ENCODE data around the gene TSEN34. TPM values are rescaled to one million over a fixed set of nuclear protein-coding genes. Genes with fewer than 3 reads are reported as not detected.
A peak's percentile ranks its signal among the peaks of the same experiment; 100 is the strongest.

Gene TSEN34
- total and polyA plus RNA-seq, 8 donors = 25.5 to 147 (median 40.2) TPM

DNA sequence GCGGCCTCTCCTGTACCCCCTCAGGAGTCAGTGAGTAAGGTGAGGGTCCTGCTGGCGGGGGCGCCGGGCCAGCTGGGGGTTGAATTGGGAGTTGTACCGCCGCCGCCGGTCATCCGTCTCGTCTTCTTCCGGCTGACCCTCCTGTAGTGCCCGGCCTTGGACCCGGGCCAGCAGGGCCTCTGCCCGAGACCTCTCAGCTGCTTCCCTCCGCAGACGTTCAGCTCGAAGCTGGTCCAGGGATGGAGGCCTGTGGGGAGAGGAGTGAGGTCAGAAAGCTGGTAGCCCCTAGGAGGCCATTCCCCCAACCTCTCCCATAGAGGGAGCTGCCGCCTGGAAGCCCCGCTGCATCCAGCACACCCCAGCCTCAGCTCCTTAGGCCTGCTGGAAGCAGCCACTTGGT lies 35.4 kb upstream of the TSEN34 start:
- DNase-seq = no peak
- TF ChIP-seq, protein P1, sequence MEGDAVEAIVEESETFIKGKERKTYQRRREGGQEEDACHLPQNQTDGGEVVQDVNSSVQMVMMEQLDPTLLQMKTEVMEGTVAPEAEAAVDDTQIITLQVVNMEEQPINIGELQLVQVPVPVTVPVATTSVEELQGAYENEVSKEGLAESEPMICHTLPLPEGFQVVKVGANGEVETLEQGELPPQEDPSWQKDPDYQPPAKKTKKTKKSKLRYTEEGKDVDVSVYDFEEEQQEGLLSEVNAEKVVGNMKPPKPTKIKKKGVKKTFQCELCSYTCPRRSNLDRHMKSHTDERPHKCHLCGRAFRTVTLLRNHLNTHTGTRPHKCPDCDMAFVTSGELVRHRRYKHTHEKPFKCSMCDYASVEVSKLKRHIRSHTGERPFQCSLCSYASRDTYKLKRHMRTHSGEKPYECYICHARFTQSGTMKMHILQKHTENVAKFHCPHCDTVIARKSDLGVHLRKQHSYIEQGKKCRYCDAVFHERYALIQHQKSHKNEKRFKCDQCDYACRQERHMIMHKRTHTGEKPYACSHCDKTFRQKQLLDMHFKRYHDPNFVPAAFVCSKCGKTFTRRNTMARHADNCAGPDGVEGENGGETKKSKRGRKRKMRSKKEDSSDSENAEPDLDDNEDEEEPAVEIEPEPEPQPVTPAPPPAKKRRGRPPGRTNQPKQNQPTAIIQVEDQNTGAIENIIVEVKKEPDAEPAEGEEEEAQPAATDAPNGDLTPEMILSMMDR (IDR thresholded peaks at IDR 0.05) = no peak
- TF ChIP-seq POLR2A (IDR thresholded peaks at IDR 0.05) = no peak
- no peak for TF ChIP-seq EP300 (IDR thresholded peaks at IDR 0.05)
- no peak for TF ChIP-seq POLR2AphosphoS5 (IDR thresholded peaks at IDR 0.05)
- Histone ChIP-seq H3K4me1 (peaks cover 16 to 35% (median 32%) of the 10 kb centered on the region in 4 donors), H3K9me3 (no peaks in the 10 kb centered on the region), H3K4me3 (no peak overlapping the region), H3K27me3 (no peaks in the 10 kb centered on the region), H3K36me3 (peaks cover 72 to 76% (median 76%) of the 10 kb centered on the region in 4 donors), H3K27ac (no peak overlapping the region)
- WGBS, 5 donors = 75 to 77% (median 76%) methylated on average over 14 to 19 of the region's 19 CpGs
- intact Hi-C loops (cut with DNase I; ENCODE audit: low total_unique reads) = no loop called here

DNA sequence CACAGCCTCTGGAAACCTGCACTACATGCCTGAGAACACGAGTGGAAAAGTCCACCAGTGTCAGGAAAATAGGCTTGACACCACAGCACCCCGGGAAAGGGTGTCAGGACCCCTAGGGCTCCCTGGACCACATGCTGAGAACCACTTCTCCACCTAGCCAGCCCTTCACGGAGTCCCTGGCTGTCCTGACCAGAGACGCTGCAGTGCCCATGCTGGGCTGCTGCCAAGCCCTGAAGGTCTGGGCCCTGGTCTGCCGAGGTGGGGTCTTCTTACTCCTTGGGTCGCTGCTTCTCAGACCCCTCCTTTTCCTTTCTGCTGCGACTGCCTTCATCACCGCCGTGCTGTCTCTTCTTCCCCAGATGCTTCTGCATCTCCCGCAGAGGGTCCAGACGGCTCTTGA lies 34.6 kb upstream of the TSEN34 start:
- Histone ChIP-seq H3K27me3 (no peaks in the 10 kb centered on the region), H3K27ac (no peak overlapping the region), H3K4me3 (no peak overlapping the region), H3K9me3 (no peaks in the 10 kb centered on the region), H3K4me1 (peaks cover 24 to 43% (median 40%) of the 10 kb centered on the region in 4 donors), H3K36me3 (peaks cover 64 to 68% (median 68%) of the 10 kb centered on the region in 4 donors)
- TF ChIP-seq, protein P1 (IDR thresholded peaks at IDR 0.05) = no peak
- no peak for TF ChIP-seq POLR2AphosphoS5 (IDR thresholded peaks at IDR 0.05)
- TF ChIP-seq EP300 (IDR thresholded peaks at IDR 0.05) = no peak
- no peak for TF ChIP-seq POLR2A (IDR thresholded peaks at IDR 0.05)
- DNase-seq = no peak
- 74 to 84% (median 79%) methylated on average over 9 to 11 of the region's 11 CpGs for WGBS, 5 donors
- intact Hi-C loops (cut with DNase I; ENCODE audit: low total_unique reads) = no loop called here

DNA sequence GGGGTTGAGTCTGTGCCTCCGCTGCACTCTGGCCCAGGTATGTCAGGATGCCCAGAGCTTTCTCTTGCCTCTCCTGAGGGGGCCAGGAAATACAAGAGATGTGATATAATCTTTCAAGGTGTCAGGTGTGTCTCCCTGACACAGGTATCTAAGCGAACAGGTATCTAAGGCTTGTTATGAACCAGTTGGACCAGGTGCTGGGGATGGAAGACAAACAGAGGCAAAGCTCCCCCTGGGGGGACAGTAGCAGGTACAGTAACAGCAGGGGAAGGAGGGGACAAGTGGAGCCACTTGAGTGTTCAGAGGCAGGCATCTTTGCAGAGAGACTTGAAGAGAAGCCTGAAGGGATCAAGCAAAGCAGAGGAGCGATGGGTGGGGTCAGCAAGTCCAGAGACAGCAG lies 34.2 kb upstream of the TSEN34 start:
- Histone ChIP-seq H3K27ac (no peak overlapping the region), H3K4me3 (no peak overlapping the region), H3K27me3 (no peaks in the 10 kb centered on the region), H3K9me3 (no peaks in the 10 kb centered on the region), H3K36me3 (peaks cover 60 to 64% (median 63%) of the 10 kb centered on the region in 4 donors), H3K4me1 (peaks cover 28 to 47% (median 45%) of the 10 kb centered on the region in 4 donors)
- intact Hi-C loops (cut with DNase I; ENCODE audit: low total_unique reads) = no loop called here
- no peak for DNase-seq
- WGBS, 5 donors = 74 to 91% (median 84%) methylated on average over 3 of the region's 3 CpGs
- TF ChIP-seq POLR2AphosphoS5 (IDR thresholded peaks at IDR 0.05) (no peak), POLR2A (IDR thresholded peaks at IDR 0.05) (no peak)

DNA sequence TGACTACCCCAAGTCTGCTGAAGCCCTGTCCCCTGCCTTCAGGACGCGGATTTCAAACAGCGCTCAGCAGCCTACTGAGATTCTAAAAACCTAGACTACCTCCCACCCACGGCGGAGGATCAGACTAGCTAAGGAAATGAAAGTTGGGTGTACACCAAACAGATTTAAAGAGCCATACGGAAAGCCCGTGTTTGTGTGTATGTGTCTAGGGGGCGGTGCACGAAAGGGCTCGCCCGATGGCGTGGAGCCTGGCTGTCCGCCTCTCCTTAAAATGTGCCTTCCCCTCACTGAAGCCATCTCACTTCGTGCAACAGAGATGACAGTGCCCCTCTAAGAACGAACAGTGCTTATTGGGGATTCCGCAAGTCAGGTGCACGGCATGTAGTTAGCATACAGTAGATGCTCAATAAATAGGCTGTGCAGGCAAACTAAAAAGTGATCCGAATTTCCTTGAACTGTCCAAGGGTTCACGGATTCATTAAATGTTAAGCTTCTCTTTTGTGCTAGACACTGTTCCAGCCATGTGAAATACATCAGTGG lies 32.2 kb upstream of the TSEN34 start:
- Histone ChIP-seq H3K9me3 (no peaks in the 10 kb centered on the region), H3K27me3 (no peaks in the 10 kb centered on the region), H3K36me3 (peaks cover 41 to 44% (median 44%) of the 10 kb centered on the region in 4 donors), H3K27ac (peak overlapping the region; percentile 96 to 100 (median 98)), H3K4me1 (peaks cover 39 to 63% (median 53%) of the 10 kb centered on the region in 4 donors), H3K4me3 (peak overlapping the region; percentile 46 to 89 (median 76))
- intact Hi-C loops (cut with DNase I; ENCODE audit: low total_unique reads) = no loop called here
- DNase-seq = no peak
- WGBS, 5 donors = 5 to 7% (median 6%) methylated on average over 19 of the region's 19 CpGs
- TF ChIP-seq POLR2A (IDR thresholded peaks at IDR 0.05) (no peak), POLR2AphosphoS5 (IDR thresholded peaks at IDR 0.05) (no peak), EP300 (IDR thresholded peaks at IDR 0.05) (no peak)
- TF ChIP-seq, protein P1 (IDR thresholded peaks at IDR 0.05) = no peak

Data from stomach (tissue), 9 donors.